Activated T-cell treated with anti-CD3 and anti-CD28 coated beads, Interleukin-2, amount 50 U/mL, for 4 hours (primary cell): Measurements from ENCODE around the gene EFNB2. TPM values are rescaled to one million over a fixed set of nuclear protein-coding genes. Genes with fewer than 3 reads are reported as not detected.

ENCODE experiments used
- ATAC-seq, 2 donors: fragments of 200-7000 bp; cut with Tn5 transposase; one replicate each; pipeline ENCODE4 v1.10.0; 2021
- DNase-seq: peaks from one replicate; pipeline ENCODE4 v3.0.0-alpha.2; 2020
- H3K27me3 Mint-ChIP-seq: one replicate; pipeline ENCODE4 v1.8.0; 2021; ENCODE audit warnings: low read depth, mixed read lengths
- H3K36me3 Mint-ChIP-seq: one replicate; pipeline ENCODE4 v1.8.0; 2022; ENCODE audit warnings: mixed read lengths; ENCODE audit not compliant: insufficient read depth
- H3K4me1 Mint-ChIP-seq: one replicate; pipeline ENCODE4 v1.8.0; 2021; ENCODE audit warnings: low read depth, mixed read lengths
- H3K4me3 Mint-ChIP-seq: one replicate; pipeline ENCODE4 v1.8.0; 2021; ENCODE audit warnings: mild to moderate bottlenecking, moderate library complexity, mixed read lengths
- H3K9me3 Mint-ChIP-seq: one replicate; pipeline ENCODE4 v1.8.0; 2021; ENCODE audit warnings: mixed read lengths
- total RNA-seq, 3 donors: library from RNA; stranded (reverse); gene quantifications; one replicate each; pipeline ENCODE4 v1.2.1, GENCODE V29; 2021

Gene EFNB2
- total RNA-seq, 3 donors from 2014 or later, result 0.22 to 0.30 (median 0.29) TPM

DNA sequence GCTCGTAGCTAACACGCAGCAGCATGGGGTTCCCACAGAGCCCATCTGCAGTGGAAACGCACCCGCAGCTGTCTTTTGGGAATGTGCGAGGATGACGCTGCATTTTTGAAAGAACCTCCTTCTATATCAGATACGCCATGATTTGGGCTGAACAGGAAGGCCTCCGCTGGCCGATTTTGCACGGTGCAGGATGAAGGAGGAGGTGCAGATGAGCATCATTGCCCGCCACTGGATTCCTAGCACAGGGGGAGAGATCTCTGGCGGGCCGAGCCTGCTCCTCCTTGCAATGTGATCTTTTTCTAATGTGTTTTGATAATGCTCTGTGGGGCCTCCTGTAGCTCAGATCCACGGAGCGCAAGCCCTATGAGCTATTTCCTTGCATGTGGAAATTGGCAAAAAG, 55.5 kb downstream of the EFNB2 start:
- Mint-ChIP-seq H3K36me3 (no peaks in the 10 kb centered on the region), H3K4me3 (no peak overlapping the region), H3K9me3 (peaks cover 5% of the 10 kb centered on the region), H3K27me3 (peaks cover 23% of the 10 kb centered on the region), H3K4me1 (no peaks in the 10 kb centered on the region)
- ATAC-seq (no peak), DNase-seq (no peak)

DNA sequence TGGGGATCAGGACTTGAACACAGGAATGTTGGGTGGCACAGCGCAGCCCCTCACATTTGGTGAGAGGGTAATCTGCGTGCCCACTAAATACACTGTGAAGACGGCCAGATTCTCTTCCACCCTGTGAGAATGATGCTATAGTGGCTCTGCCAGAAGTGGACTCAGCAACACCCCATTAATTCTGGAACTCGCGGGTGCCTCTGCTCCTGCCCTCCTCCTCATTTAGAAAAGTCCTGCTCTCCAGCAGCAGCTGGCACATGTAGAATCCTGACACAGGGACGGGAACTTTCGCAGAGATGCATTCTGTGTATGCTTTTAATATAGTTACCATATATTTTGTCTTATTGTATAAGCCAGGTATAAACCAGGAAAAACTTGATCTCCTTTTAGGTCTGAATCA, 57.3 kb downstream of the EFNB2 start:
- Mint-ChIP-seq H3K36me3 (no peaks in the 10 kb centered on the region), H3K9me3 (peaks cover 5% of the 10 kb centered on the region), H3K4me3 (no peak overlapping the region), H3K4me1 (no peaks in the 10 kb centered on the region), H3K27me3 (peaks cover 14% of the 10 kb centered on the region)
- ATAC-seq, result no peak
- DNase-seq, result no peak

DNA sequence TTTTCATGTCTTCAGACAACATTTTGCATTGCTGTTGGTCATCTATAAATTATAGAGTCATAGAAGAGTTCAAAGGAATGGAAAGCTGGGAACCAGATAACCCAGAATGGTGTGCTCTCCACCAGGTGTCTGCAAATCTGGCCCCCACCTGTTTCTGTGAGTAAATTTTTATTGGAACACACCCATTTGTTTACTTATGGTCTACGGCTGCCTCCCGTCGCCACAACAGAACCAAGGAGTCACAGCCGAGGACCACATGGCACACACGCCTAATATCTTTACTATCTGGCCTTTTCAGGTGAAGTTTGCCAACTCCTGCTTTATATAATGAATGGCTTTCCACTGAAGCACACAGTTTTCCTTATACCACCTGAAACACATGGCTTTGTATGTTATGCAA, 58.2 kb downstream of the EFNB2 start:
- Mint-ChIP-seq H3K36me3 (no peaks in the 10 kb centered on the region), H3K9me3 (peaks cover 2% of the 10 kb centered on the region)

DNA sequence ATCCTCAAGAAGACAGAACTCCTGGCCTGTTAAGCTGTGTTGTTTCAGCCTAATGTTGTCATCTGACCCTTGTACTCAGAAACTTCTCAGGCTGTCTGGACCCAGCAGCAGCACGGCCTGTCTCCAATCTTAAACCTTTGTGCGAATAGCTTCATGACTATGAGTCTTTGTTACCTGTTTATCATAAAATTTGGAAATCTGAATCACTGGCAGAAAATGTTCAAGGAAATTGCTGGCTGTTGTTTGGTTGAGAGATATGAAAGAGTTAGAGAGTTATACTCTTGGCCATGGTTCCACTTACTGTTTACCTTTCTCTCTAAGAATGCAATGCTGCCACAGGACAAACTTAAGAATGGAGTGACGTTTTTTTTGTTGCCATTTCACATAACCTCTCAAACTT, 59.6 kb downstream of the EFNB2 start:
- Mint-ChIP-seq H3K4me1 (no peaks in the 10 kb centered on the region), H3K9me3 (no peaks in the 10 kb centered on the region), H3K4me3 (no peak overlapping the region), H3K27me3 (peaks cover 12% of the 10 kb centered on the region), H3K36me3 (no peaks in the 10 kb centered on the region)
- ATAC-seq (no peak), DNase-seq (no peak)

More for the DNA sequence above, 58.2 kb downstream of the EFNB2 start:
- Mint-ChIP-seq H3K4me1 (no peaks in the 10 kb centered on the region), H3K4me3 (no peak overlapping the region), H3K27me3 (peaks cover 10% of the 10 kb centered on the region)
- DNase-seq (no peak), ATAC-seq (no peak)

DNA sequence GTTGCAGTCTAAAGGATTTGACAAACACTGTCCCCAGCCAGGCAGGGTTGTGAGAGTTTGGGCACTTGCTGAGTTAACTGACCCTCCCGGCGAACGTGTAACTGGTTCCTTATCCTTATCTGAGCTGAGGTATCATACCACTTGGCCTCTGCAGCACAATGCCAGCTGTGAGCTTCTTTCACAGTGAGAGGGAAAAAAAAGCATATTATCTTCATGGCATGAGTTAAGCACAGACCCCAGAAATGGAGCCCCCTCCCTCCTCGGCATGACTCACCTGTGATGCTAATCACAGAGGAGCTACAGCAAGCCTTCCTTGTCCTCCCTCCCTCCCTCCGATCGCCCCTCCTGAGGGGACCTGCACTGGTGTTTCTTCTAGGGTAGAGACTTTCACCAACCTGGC, 60.5 kb downstream of the EFNB2 start:
- ATAC-seq, result no peak
- no peaks in the 10 kb centered on the region for H3K9me3 Mint-ChIP-seq
- DNase-seq, result no peak
- H3K4me3 Mint-ChIP-seq, result no peak overlapping the region
- no peaks in the 10 kb centered on the region for H3K4me1 Mint-ChIP-seq
- H3K36me3 Mint-ChIP-seq, result no peaks in the 10 kb centered on the region
- peaks cover 7% of the 10 kb centered on the region for H3K27me3 Mint-ChIP-seq

DNA sequence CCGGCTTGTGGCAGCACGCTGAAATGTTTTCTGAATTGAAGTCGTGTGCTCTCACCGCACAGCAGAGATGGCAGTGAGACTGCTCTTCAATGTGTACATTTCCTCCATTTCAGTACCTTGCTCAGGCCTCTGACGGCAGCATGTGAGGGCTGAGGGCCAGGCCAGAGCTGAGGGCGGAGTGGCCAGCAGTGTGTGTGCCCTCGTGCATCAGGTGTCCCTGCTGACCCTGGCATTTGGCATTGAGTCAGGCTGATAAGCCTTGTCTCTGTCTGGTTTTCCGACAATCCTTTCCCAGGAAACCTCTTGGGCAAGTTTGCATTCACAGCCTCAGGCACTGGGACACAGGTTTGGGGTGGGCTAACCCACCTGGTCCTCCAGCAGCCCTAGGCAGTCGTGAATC, 62.3 kb downstream of the EFNB2 start:
- Mint-ChIP-seq H3K4me1 (no peaks in the 10 kb centered on the region), H3K27me3 (peaks cover 5% of the 10 kb centered on the region), H3K9me3 (no peaks in the 10 kb centered on the region), H3K36me3 (no peaks in the 10 kb centered on the region), H3K4me3 (no peak overlapping the region)
- DNase-seq (no peak), ATAC-seq (no peak)

DNA sequence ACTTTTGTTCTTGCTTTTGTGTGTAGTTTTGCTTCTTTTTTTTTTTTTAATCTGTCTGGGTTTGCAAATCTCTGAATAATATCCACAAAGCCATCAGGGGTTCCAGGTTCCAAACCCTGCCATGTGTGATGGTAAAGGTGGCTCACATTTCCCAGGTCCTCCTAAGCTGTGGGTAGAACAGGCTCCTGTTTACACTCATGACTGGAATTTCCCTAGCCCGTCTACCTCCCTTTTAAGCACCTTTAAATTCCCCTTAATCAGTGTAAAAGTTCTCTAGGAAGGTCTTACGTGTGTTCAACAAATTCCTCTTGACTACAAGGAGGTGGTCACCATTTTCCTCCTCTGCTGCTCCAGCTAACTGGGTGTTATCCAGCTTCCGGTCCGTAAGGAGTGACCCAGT, 62.8 kb downstream of the EFNB2 start:
- ATAC-seq (no peak), DNase-seq (no peak)
- Mint-ChIP-seq H3K4me1 (no peaks in the 10 kb centered on the region), H3K9me3 (no peaks in the 10 kb centered on the region), H3K36me3 (no peaks in the 10 kb centered on the region), H3K4me3 (no peak overlapping the region), H3K27me3 (peaks cover 8% of the 10 kb centered on the region)

DNA sequence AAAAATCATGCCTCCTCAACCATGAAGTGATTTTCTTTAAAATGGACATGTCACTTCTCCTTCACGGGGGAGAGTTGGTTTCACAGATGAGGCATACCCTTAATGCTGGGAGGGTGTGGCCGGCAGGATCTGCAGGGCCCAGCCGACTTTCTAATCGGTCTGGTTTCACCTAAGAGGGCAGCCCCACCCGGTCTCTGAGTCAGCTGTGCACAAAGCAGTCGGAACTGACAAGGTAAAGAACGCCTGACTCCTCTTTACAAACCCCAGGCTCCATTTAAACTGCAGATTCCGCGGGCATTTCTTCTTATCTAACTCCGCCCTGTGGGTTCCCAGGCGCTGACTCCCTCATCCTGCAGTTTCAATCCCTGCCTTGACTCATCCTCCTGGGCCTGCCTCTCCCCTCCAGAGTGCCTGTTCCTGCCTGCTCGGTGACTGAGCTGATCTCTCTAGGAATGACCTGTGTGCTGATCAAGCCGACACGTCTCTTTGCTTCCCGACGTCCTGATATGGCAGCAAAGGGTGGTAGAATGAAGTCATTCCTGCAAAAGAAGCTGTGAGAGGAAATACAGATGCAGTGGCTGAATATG, 63.4 kb downstream of the EFNB2 start:
- H3K9me3 Mint-ChIP-seq, result no peaks in the 10 kb centered on the region
- no peak overlapping the region for H3K4me3 Mint-ChIP-seq
- H3K4me1 Mint-ChIP-seq, result no peaks in the 10 kb centered on the region
- no peaks in the 10 kb centered on the region for H3K36me3 Mint-ChIP-seq
- ATAC-seq (no peak), DNase-seq (no peak)
- peaks cover 9% of the 10 kb centered on the region for H3K27me3 Mint-ChIP-seq

DNA sequence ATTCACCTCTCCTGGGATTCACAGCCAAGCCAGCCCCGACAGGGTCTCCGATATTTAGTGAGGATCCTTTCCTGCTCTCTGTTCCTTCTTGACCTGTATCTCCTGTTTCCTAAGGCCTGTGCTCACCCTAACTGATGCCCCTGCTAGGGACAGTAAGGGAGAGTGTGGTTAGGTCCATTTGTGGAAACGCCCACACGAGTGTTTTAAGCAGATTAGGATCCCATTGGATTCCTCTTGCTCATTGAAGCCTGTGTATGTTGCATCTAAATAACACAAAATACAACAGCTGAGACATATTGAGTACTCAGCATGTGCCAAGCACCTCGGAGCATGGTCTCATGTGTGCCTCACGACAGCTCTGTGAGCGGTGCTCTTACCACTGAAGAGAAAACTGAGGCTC, 64.9 kb downstream of the EFNB2 start:
- no peaks in the 10 kb centered on the region for H3K36me3 Mint-ChIP-seq
- ATAC-seq, result no peak
- no peak for DNase-seq
- no peaks in the 10 kb centered on the region for H3K9me3 Mint-ChIP-seq
- peaks cover 10% of the 10 kb centered on the region for H3K27me3 Mint-ChIP-seq
- no peak overlapping the region for H3K4me3 Mint-ChIP-seq
- H3K4me1 Mint-ChIP-seq, result no peaks in the 10 kb centered on the region

DNA sequence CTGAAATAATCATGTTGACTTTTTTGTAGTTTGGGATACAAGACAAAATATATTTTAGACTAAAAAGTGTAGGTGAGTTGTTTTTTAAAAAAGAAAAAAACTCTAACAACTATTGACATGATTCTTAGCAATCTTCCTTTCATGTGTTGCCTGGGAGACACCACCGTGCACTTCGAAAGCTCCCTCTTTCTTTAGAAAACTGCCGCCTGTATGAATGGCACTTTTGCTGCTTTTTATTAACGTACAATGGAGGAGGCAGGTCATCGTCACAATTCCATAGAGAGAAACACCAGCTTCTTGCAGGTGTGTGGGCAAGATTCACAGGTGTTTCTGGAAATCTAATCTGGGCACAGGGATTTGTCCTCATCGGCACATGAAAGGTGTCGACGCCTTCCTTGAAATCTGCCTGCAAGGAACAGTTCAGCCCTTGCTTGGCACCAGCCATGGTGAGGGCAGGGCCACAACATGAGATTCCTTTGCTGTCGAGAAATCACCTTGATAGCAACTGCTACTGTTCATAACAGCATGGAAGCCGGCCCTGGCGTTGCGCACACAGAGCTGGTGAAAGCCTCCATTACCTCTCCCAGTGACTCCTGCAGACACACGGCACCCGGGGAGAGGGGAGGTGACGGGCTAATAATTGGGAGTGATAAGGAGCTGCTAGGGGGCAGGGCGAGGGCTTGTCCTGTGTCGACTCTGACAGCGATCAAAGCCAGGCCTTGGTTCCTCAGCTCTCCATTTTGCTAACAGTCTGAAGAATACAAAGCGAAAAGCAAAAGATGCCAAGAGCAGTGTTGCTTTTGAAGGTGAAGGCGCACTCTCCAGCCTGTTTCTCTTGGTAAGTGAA, 66.5 kb downstream of the EFNB2 start:
- Mint-ChIP-seq H3K27me3 (peaks cover 10% of the 10 kb centered on the region), H3K36me3 (no peaks in the 10 kb centered on the region), H3K4me3 (no peak overlapping the region), H3K4me1 (no peaks in the 10 kb centered on the region), H3K9me3 (no peaks in the 10 kb centered on the region)
- no peak for DNase-seq
- no peak for ATAC-seq

DNA sequence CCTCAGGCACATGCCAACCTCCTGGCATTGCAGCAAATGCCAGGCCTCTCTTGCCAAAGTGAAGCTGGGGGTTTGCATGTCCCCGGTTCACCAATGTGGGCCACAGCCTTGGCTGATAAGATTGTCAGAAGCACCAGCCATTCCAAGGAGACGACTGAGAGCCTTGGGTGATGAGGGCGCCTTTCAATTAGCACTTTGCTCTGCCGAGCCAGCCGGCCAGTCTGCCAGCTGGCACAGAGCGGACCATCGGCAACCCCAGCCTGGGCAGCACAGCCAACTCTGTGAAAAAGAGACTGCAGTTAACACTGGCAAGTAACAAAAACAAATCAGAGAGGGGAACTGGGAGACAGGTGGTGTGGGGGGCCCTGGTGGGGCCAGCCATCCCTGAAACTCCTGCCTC, 67.3 kb downstream of the EFNB2 start:
- peaks cover 10% of the 10 kb centered on the region for H3K27me3 Mint-ChIP-seq
- H3K36me3 Mint-ChIP-seq, result no peaks in the 10 kb centered on the region
- no peaks in the 10 kb centered on the region for H3K4me1 Mint-ChIP-seq
- no peaks in the 10 kb centered on the region for H3K9me3 Mint-ChIP-seq
- DNase-seq, result no peak
- ATAC-seq, result no peak
- no peak overlapping the region for H3K4me3 Mint-ChIP-seq

DNA sequence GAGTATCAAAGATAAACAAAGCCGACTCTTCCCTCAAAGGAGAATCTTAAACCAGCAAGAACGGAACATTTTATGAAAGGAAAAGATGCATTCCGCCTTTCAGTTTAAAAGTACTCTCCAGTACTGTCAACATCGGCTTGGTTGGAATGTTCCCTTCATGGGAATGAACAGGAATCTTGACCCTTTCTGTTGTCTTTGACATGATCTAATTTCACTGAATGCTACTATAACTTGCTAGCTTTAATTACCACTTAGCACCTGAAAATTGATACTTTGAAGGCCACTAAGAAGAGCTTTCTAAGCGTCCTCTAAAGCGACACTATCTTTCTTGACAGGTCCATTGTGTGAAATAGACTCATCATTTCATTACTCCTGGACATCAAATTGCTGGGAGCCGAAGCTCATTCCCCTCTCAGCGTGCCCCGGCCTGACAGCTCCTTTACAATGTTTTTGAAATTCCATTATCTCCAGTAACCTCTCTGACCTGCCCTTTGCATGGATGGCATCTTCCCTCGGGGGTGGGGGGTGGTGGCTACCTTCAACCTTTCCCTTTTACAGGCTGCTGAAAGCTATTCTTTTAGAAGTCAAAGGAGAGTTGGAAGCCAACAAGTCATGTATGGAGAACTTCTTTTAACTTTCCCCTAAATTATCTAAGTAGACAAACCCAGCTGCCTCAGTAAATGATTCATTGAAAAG, 67.9 kb downstream of the EFNB2 start:
- Mint-ChIP-seq H3K27me3 (peaks cover 13% of the 10 kb centered on the region), H3K4me1 (no peaks in the 10 kb centered on the region), H3K36me3 (no peaks in the 10 kb centered on the region), H3K9me3 (no peaks in the 10 kb centered on the region), H3K4me3 (no peak overlapping the region)
- DNase-seq, result no peak
- ATAC-seq, result no peak

DNA sequence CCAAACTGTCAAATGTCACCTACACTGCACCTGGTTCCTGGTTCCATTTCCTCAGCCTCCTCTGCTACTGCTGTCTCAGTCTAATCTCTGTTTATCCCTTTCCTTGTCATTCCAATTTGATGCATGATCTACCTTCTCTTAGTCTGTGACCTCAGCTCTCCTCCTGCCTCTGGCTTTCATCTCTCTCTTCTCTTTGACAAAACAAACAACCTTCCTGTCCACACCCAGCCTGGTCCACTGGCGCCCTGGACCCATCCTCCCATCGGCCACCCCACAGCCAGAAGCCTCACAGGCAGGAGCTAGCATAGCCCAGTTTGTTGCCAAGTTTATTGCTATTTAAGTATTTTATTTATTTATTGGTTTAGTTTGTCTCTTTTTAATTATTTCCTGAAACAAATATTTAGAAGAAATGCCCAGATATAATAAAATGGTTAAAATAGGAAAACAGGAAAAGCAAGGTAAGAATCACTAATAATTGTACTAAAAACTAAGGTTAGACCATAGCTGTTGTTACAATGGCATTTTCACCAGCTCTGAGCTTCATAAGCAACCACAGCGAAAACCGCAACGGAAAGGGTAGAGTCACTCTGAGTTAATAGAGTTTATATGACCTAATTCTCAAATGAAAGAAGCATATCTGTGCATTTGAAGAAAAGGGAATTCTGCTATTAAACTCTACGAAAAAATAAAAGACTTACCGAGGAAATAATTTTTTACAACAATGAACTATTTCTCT, 68.6 kb downstream of the EFNB2 start:
- Mint-ChIP-seq H3K36me3 (no peaks in the 10 kb centered on the region), H3K27me3 (peaks cover 13% of the 10 kb centered on the region), H3K9me3 (no peaks in the 10 kb centered on the region), H3K4me1 (no peaks in the 10 kb centered on the region), H3K4me3 (no peak overlapping the region)
- DNase-seq, result no peak
- ATAC-seq, result no peak

DNA sequence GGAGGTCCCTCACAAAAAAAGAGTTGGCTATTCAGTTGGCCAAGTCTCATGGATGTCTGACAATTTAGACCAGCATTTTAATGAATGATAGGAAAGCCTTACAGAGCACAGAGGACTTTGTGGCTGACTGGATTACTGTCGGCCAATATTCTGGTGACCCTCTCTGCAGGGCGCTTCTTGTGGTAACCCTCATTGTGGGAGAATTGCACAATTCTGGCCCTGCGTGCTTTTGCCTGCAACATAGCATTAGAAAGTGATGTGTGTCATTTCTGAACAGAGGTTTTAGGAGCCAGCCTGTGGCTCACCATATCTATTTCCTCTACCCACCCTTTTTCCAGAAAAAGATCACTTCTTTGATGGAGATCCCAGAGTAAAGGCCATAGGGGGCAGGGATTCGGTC, 71.4 kb downstream of the EFNB2 start:
- H3K4me3 Mint-ChIP-seq, result no peak overlapping the region
- no peaks in the 10 kb centered on the region for H3K4me1 Mint-ChIP-seq
- no peaks in the 10 kb centered on the region for H3K36me3 Mint-ChIP-seq
- H3K27me3 Mint-ChIP-seq, result peaks cover 8% of the 10 kb centered on the region
- DNase-seq (no peak), ATAC-seq (no peak)
- no peaks in the 10 kb centered on the region for H3K9me3 Mint-ChIP-seq
